Stimulated activated effector memory CD8-positive, alpha-beta T cell treated with anti-CD3 and anti-CD28 coated beads, Interleukin-12 subunit alpha, Interleukin-12 subunit beta, amount 100 ng/mL, for 72 hours (primary cell): Measurements from ENCODE around the gene LGALS1.
"Not testable (repeated sequence)": the region's sequence is repeated elsewhere in the genome, so short reads cannot be mapped to it uniquely, and the experiment has no call there.

ENCODE experiments used
- ATAC-seq: fragments of 150-1000 bp; cut with Tn5 transposase; 2 replicates; pipeline ENCODE4 v1.10.0; 2021
- DNase-seq, 2 donors: peaks; one replicate each; pipeline ENCODE4 v3.0.0; 2021 to 2022; ENCODE audit warnings: low spot score in 2 of 2
- H3K27ac Mint-ChIP-seq: one replicate; pipeline ENCODE4 v1.8.0; 2022; ENCODE audit warnings: mild to moderate bottlenecking, mixed read lengths
- H3K36me3 Mint-ChIP-seq: one replicate; pipeline ENCODE4 v1.8.0; 2022; ENCODE audit warnings: mild to moderate bottlenecking, mixed read lengths
- H3K4me1 Mint-ChIP-seq: one replicate; pipeline ENCODE4 v1.8.0; 2022; ENCODE audit warnings: mixed read lengths
- H3K4me3 Mint-ChIP-seq: one replicate; pipeline ENCODE4 v1.8.0; 2022; ENCODE audit warnings: mild to moderate bottlenecking, mixed read lengths
- H3K9me3 Mint-ChIP-seq: one replicate; pipeline ENCODE4 v1.8.0; 2022; ENCODE audit warnings: mixed read lengths

LGALS1 gene

GRCh38 chr22:37709445-37709765, 34.0 kb downstream of the LGALS1 start:
- no peak overlapping the region for H3K4me3 Mint-ChIP-seq
- H3K36me3 Mint-ChIP-seq, result peaks cover 10% of the 10 kb centered on the region
- no peak for ATAC-seq
- H3K4me1 Mint-ChIP-seq, result peaks cover 4% of the 10 kb centered on the region
- H3K27ac Mint-ChIP-seq, result no peak overlapping the region
- H3K9me3 Mint-ChIP-seq, result no peaks in the 10 kb centered on the region
- no peak for DNase-seq

- no peak for DNase-seq
- no peaks in the 10 kb centered on the region for H3K9me3 Mint-ChIP-seq
- peaks cover 4% of the 10 kb centered on the region for H3K4me1 Mint-ChIP-seq
- ATAC-seq, result no peak
- peaks cover 7% of the 10 kb centered on the region for H3K36me3 Mint-ChIP-seq
- no peak overlapping the region for H3K4me3 Mint-ChIP-seq
- H3K27ac Mint-ChIP-seq, result peak overlapping the region; percentile 56
These were observed 35.2 kb downstream of the LGALS1 start for GRCh38 chr22:37710675-37711074.

DNA sequence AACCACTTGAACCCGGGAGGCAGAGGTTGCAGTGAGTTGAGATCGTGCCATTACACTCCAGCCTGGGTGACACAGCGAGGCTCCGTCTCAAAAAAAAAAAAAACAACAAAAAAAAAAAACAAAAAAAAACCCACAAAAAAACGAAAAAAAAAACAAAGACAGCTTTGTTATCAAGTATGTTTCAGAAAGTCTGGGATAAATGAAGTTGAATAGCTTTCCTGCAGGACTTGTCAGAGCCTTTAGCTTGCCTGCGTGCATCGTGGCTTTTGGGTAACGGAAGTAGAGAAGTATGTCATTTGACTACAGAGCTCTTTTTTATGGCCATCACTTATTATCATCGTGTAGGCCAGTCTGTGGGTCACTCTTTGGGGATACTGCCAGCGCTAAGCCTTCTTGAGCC, 36.1 kb downstream of the LGALS1 start:
- no peaks in the 10 kb centered on the region for H3K9me3 Mint-ChIP-seq
- DNase-seq (no peak), ATAC-seq (no peak)
- H3K4me3 Mint-ChIP-seq, result no peak overlapping the region
- no peak overlapping the region for H3K27ac Mint-ChIP-seq
- H3K36me3 Mint-ChIP-seq, result peaks cover 4% of the 10 kb centered on the region
- peaks cover 4% of the 10 kb centered on the region for H3K4me1 Mint-ChIP-seq

DNA sequence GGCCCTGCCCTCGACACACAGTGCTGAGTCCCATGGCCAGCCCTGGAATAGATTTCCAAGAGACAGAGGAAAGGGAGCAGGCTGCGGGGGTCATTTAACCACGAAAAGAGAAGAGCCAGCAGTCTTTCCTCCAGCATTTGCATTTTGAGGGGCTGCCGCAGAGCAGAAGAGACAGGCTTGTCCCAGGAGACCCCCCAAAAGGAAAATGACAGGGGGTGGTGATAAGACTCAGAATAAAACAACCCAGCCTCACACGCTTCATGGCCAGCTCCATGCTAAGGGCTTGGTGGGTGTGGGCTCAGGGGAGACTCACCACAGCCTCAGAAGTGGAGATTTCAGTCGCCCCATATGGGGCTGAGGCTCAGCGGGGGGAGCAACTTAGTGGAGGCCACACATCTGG, 38.3 kb downstream of the LGALS1 start:
- Mint-ChIP-seq H3K36me3 (no peaks in the 10 kb centered on the region), H3K4me1 (peaks cover 4% of the 10 kb centered on the region), H3K27ac (no peak overlapping the region), H3K4me3 (no peak overlapping the region), H3K9me3 (no peaks in the 10 kb centered on the region)
- peak; percentile 24 for ATAC-seq
- no peak for DNase-seq

DNA sequence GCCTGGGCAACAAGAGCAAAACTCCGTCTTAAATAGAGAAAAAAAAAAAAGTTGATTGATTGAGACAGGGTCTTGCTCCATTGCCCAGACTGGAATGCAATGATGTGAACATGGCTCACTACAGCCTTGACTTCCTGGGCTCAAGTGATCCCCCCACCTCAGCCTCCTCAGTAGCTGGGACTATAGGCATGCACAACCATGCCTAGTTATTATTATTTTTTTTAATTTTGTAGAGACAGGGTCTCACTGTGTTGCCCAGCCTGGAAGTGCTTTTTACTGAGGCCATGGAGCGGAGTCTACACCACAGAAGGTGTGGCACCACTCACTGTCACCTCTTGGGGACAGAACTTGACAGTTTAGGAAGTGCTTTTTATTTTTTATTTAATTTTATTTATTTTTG, 39.2 kb downstream of the LGALS1 start:
- H3K4me3 Mint-ChIP-seq, result no peak overlapping the region
- ATAC-seq, result no peak
- DNase-seq, result no peak
- no peak overlapping the region for H3K27ac Mint-ChIP-seq
- peaks cover 7% of the 10 kb centered on the region for H3K4me1 Mint-ChIP-seq
- no peaks in the 10 kb centered on the region for H3K36me3 Mint-ChIP-seq
- H3K9me3 Mint-ChIP-seq, result no peaks in the 10 kb centered on the region

DNA sequence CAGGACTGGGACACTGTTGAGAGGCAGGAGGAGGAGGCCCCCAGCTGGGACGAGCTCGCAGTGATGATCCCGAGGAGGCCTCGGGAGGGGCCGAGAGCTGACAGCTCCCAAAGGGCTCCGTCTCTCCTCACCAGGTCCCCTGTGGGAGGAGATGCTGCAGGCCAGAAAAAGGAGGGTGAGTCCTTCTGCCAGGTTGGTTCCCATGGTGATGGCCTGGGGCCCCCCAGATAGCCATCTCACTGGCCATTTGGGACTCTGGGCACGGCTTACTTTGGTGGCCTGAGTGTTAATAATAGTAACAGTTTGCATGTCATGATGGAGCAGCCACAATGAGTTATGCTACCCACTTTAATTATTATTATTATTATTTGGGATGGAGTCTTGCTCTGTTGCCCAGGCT, 40.3 kb downstream of the LGALS1 start:
- Mint-ChIP-seq H3K27ac (no peak overlapping the region), H3K9me3 (no peaks in the 10 kb centered on the region), H3K4me1 (peaks cover 5% of the 10 kb centered on the region), H3K4me3 (no peak overlapping the region), H3K36me3 (no peaks in the 10 kb centered on the region)
- ATAC-seq (no peak), DNase-seq (no peak)

DNA sequence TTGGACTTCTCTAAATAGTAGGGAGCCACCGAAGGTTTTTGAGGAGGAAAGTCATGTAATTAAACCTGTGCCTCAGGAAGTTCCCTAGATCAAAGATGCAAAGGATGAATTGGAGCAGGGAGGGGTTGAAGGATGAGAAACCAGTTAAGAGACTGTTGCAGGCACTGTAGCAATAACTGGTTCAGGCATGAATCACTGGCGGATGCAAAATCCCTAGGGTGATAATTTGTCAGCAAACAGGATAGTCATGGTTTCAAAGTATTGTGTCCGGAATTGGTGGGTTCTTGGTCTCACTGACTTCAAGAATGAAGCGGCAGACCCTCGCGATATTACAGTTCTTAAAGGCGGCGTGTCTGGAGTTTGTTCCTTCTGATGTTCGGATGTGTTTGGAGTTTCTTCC, 41.3 kb downstream of the LGALS1 start:
- ATAC-seq, result no peak
- no peak for DNase-seq
- Mint-ChIP-seq H3K27ac (no peak overlapping the region), H3K4me3 (no peak overlapping the region), H3K4me1 (peaks cover 5% of the 10 kb centered on the region), H3K36me3 (no peaks in the 10 kb centered on the region), H3K9me3 (no peaks in the 10 kb centered on the region)

GRCh38 chr22:37717235-37717634, 41.8 kb downstream of the LGALS1 start:
- not testable (repeated sequence) for H3K36me3 Mint-ChIP-seq, ATAC-seq, H3K4me1 Mint-ChIP-seq, H3K27ac Mint-ChIP-seq, DNase-seq, H3K4me3 Mint-ChIP-seq, H3K9me3 Mint-ChIP-seq

DNA sequence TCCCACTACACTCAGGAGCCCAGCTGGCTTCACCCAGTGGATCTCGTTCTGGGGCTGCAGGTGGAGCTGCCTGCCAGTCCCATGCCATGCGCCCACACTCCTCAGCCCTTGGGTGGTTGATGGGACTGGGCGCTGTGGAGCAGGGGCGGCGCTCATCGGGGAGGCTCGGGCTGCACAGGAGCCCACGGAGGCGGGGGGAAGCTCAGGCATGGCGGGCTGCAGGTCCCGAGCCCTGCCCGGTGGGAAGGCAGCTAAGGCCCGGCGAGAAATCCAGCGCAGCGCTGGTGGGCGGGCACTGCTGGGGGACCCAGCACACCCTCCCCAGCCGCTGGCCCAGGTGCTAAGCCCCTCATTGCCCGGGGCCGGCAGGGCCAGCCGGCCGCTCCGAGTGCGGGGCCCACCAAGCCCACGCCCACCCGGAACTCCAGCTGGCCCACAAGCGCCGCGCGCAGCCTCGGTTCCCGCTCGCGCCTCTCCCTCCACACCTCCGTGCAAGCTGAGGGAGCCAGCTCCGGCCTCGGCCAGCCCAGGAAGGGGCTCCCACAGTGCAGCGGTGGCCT, 42.4 kb downstream of the LGALS1 start:
- not testable (repeated sequence) for DNase-seq, H3K27ac Mint-ChIP-seq, H3K36me3 Mint-ChIP-seq, ATAC-seq, H3K9me3 Mint-ChIP-seq, H3K4me3 Mint-ChIP-seq, H3K4me1 Mint-ChIP-seq

- Mint-ChIP-seq H3K4me1 (peaks cover 4% of the 10 kb centered on the region), H3K4me3 (no peak overlapping the region), H3K9me3 (no peaks in the 10 kb centered on the region), H3K27ac (no peak overlapping the region), H3K36me3 (no peaks in the 10 kb centered on the region)
- no peak for DNase-seq
- no peak for ATAC-seq
These were observed 50.3 kb downstream of the LGALS1 start for GRCh38 chr22:37725551-37726240.

DNA sequence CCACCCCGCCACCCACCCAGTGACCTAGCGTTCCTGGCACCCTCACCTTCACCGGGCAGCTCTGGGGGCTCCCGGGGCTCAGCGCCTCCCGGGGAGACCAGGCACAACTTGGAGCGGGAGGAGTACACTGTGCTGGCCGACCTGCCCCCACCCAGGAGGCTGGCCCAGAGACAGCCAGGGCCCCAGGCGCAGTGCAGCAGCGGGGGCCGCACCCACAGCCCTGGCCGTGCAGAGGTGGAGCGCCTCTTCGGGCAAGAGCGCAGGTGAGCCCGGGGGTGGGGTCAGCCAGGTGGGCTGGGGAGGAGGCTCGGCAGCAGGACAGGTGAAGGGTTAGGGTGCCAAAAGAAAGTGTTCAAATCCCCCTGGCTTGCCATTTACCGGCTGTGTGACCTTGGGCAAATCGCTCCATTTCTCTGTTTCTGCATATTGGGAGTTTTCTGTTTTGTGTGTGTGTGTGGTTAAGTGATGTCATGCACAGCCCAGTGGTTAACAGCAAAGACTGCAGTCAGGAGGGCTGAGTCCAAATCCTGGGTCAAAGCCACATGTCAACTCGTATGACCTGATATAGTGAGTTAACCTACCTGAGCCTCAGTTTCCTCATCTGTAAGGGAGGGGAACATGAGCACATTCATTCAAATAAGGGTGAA, 50.9 kb downstream of the LGALS1 start:
- no peak for DNase-seq
- peak; percentile 65 for ATAC-seq
- Mint-ChIP-seq H3K36me3 (no peaks in the 10 kb centered on the region), H3K9me3 (no peaks in the 10 kb centered on the region), H3K4me3 (no peak overlapping the region), H3K27ac (no peak overlapping the region), H3K4me1 (peaks cover 4% of the 10 kb centered on the region)

GRCh38 chr22:37728620-37729019, 53.2 kb downstream of the LGALS1 start:
- no peak for ATAC-seq
- DNase-seq, result no peak
- Mint-ChIP-seq H3K9me3 (no peaks in the 10 kb centered on the region), H3K27ac (no peak overlapping the region), H3K4me1 (peaks cover 4% of the 10 kb centered on the region), H3K36me3 (no peaks in the 10 kb centered on the region), H3K4me3 (no peak overlapping the region)
